CD14-positive monocyte (primary cell): ENCODE data around the gene MGAT5B. TPM values are rescaled to one million over a fixed set of nuclear protein-coding genes. Genes with fewer than 3 reads are reported as not detected.

Experiments
- DNase-seq, 3 donors: peaks; one replicate each; pipeline ENCODE4 v3.0.0-alpha.2; 2011 to 2022
- H2AFZ ChIP-seq: 2 replicates; pipeline ENCODE4 v1.6.0; 2012; ENCODE audit warnings: mild to moderate bottlenecking, low read depth, low read length, inconsistent platforms; ENCODE audit not compliant: insufficient read depth, poor library complexity, severe bottlenecking
- H3K27ac ChIP-seq, 2 donors: 1 replicate in 1 of 2; 2 replicates in 1 of 2; pipeline ENCODE4 v1.5.1; 2012 to 2013; ENCODE audit warnings: low read length in 2 of 2, control low read depth in 1 of 2, inconsistent platforms in 1 of 2, low read depth in 1 of 2, mild to moderate bottlenecking in 1 of 2
- H3K27me3 ChIP-seq, 2 donors: one replicate each; pipeline versions ENCODE4 v1.6.0 to v1.6.1; 2011 to 2013; ENCODE audit warnings: low read length in 2 of 2; ENCODE audit not compliant: control insufficient read depth in 2 of 2, insufficient read depth in 2 of 2
- H3K36me3 ChIP-seq, 2 donors: replicated peaks in 1 of 2; 1 replicate in 1 of 2; 2 replicates in 1 of 2; pipeline versions ENCODE4 v1.5.1 to v1.6.1; 2012 to 2013; ENCODE audit warnings: low read length in 2 of 2, control low read depth in 1 of 2, inconsistent platforms in 1 of 2, mild to moderate bottlenecking in 1 of 2; ENCODE audit not compliant: insufficient read depth in 2 of 2, control insufficient read depth in 1 of 2
- H3K4me1 ChIP-seq, 2 donors: 1 replicate in 1 of 2; 2 replicates in 1 of 2; pipeline versions ENCODE4 v1.5.1 to v1.6.1; 2012 to 2013; ENCODE audit warnings: low read length in 2 of 2, control low read depth in 1 of 2, inconsistent platforms in 1 of 2, mild to moderate bottlenecking in 1 of 2, moderate library complexity in 1 of 2; ENCODE audit not compliant: insufficient read depth in 2 of 2, control insufficient read depth in 1 of 2
- H3K4me2 ChIP-seq: replicated peaks from 2 replicates; pipeline ENCODE3; 2012; ENCODE audit warnings: low read length, moderate library complexity, mild to moderate bottlenecking; ENCODE audit not compliant: poor library complexity, severe bottlenecking; ENCODE audit errors: extremely low read depth
- H3K4me3 ChIP-seq, 3 experiments: fragments of 200-600 bp in 1 of 3; sonication (generic) in 1 of 3; replicated peaks in 1 of 3; 1 replicate in 2 of 3; 2 replicates in 1 of 3; pipeline ENCODE4 v1.5.1; 2011 to 2013; ENCODE audit warnings: low read length in 3 of 3, mild to moderate bottlenecking in 3 of 3, control low read depth in 2 of 3, low read depth in 2 of 3, inconsistent platforms in 1 of 3, moderate library complexity in 1 of 3
- H3K79me2 ChIP-seq: 2 replicates; pipeline ENCODE4 v1.6.0; 2012; ENCODE audit warnings: mild to moderate bottlenecking, control low read depth, inconsistent platforms, low read length, moderate library complexity; ENCODE audit not compliant: insufficient read depth
- H3K9ac ChIP-seq: 2 replicates; pipeline ENCODE4 v1.6.0; 2017; ENCODE audit warnings: low read length, mild to moderate bottlenecking; ENCODE audit not compliant: insufficient read depth, poor library complexity, severe bottlenecking
- H3K9me3 ChIP-seq, 2 donors: replicated peaks in 1 of 2; 1 replicate in 1 of 2; 2 replicates in 1 of 2; pipeline versions ENCODE4 v1.5.1 to v1.6.1; 2012 to 2013; ENCODE audit warnings: low read length in 2 of 2, control low read depth in 1 of 2; ENCODE audit not compliant: control insufficient read depth in 1 of 2, insufficient read depth in 1 of 2
- H4K20me1 ChIP-seq: 2 replicates; pipeline ENCODE4 v1.6.0; 2012; ENCODE audit warnings: mild to moderate bottlenecking, low read length, control low read depth, moderate library complexity; ENCODE audit not compliant: insufficient read depth
- H3K27ac Mint-ChIP-seq, 7 donors: one replicate each; pipeline ENCODE4 v1.8.0; 2020; ENCODE audit warnings: mild to moderate bottlenecking in 7 of 7, mixed read lengths in 7 of 7, moderate library complexity in 6 of 7, inconsistent platforms in 2 of 7
- H3K27me3 Mint-ChIP-seq, 3 donors: one replicate each; pipeline ENCODE4 v1.8.0; 2021 to 2022; ENCODE audit warnings: low read depth in 3 of 3, mild to moderate bottlenecking in 3 of 3, mixed read lengths in 3 of 3, moderate library complexity in 3 of 3, inconsistent platforms in 1 of 3
- H3K36me3 Mint-ChIP-seq, 2 donors: one replicate each; pipeline ENCODE4 v1.8.0; 2020; ENCODE audit warnings: mixed read lengths in 2 of 2, inconsistent platforms in 1 of 2, mild to moderate bottlenecking in 1 of 2
- H3K4me1 Mint-ChIP-seq: one replicate; pipeline ENCODE4 v1.8.0; 2020; ENCODE audit warnings: mild to moderate bottlenecking, mixed read lengths
- H3K4me3 Mint-ChIP-seq, 2 donors: one replicate each; pipeline ENCODE4 v1.8.0; 2020; ENCODE audit warnings: mild to moderate bottlenecking in 2 of 2, mixed read lengths in 2 of 2, moderate library complexity in 1 of 2
- H3K9me3 Mint-ChIP-seq, 7 donors: one replicate each; pipeline ENCODE4 v1.8.0; 2020 to 2022; ENCODE audit warnings: mixed read lengths in 7 of 7, mild to moderate bottlenecking in 6 of 7, moderate library complexity in 6 of 7, inconsistent platforms in 2 of 7
- WGBS: methylation state at CpG from one replicate; pipeline ENCODE4 v1.1.5; 2013; ENCODE audit warnings: missing lambda C conversion rate; ENCODE audit not compliant: insufficient coverage; 5-methylcytosine and 5-hydroxymethylcytosine counted together
- intact Hi-C, 2 donors: fragments of 100-400 bp; cut with micrococcal nuclease; formaldehyde crosslinking; loops; one replicate each; pipeline versions ENCODE4 v1.15.0 to v1.15.1; 2023
- polyA plus RNA-seq, 3 donors: library from polyadenylated mRNA; depleted of rRNA in 1 of 3; unstranded in 2 of 3; stranded (reverse) in 1 of 3; fragments of 300-500 nt in 2 of 3; fragments of >200 nt in 1 of 3; fragmentation: Illumina TruSeq in 2 of 3; gene quantifications; 1 replicate in 2 of 3; 2 replicates in 1 of 3; pipeline ENCODE4 v1.2.3, GENCODE V29; 2012 to 2021
- TF ChIP-seq, protein P1 (sequence below): fragments of 200-600 bp; IDR thresholded peaks from one replicate; pipeline ENCODE4 v1.8.0; 2022; ENCODE audit warnings: antibody characterized with exemption, mild to moderate bottlenecking

MGAT5B gene
- polyA plus RNA-seq, 3 donors: not detected

- no peaks in the 10 kb centered on the region for H3K36me3 Mint-ChIP-seq
- Histone ChIP-seq H4K20me1 (no peaks in the 10 kb centered on the region), H3K9ac (no peak overlapping the region), H3K4me2 (no peak overlapping the region), H3K27me3 (no peaks in the 10 kb centered on the region), H3K36me3 (no peaks in the 10 kb centered on the region), H3K79me2 (no peaks in the 10 kb centered on the region), H2AFZ (no peak overlapping the region), H3K27ac (no peak overlapping the region), H3K4me3 (no peak overlapping the region), H3K4me1 (no peaks in the 10 kb centered on the region), H3K9me3 (no peaks in the 10 kb centered on the region)
- peaks cover 0 to 1% (median 0%) of the 10 kb centered on the region in 7 donors for H3K9me3 Mint-ChIP-seq
- H3K4me1 Mint-ChIP-seq: no peaks in the 10 kb centered on the region
- no peak overlapping the region for H3K27ac Mint-ChIP-seq
- 85% methylated on average over 4 of the region's 6 CpGs for WGBS
- H3K4me3 Mint-ChIP-seq: no peak overlapping the region
- no peak for DNase-seq
- intact Hi-C loops: no loop called here
- peaks cover 3 to 8% (median 3%) of the 10 kb centered on the region in 3 donors for H3K27me3 Mint-ChIP-seq
- TF ChIP-seq, protein P1, sequence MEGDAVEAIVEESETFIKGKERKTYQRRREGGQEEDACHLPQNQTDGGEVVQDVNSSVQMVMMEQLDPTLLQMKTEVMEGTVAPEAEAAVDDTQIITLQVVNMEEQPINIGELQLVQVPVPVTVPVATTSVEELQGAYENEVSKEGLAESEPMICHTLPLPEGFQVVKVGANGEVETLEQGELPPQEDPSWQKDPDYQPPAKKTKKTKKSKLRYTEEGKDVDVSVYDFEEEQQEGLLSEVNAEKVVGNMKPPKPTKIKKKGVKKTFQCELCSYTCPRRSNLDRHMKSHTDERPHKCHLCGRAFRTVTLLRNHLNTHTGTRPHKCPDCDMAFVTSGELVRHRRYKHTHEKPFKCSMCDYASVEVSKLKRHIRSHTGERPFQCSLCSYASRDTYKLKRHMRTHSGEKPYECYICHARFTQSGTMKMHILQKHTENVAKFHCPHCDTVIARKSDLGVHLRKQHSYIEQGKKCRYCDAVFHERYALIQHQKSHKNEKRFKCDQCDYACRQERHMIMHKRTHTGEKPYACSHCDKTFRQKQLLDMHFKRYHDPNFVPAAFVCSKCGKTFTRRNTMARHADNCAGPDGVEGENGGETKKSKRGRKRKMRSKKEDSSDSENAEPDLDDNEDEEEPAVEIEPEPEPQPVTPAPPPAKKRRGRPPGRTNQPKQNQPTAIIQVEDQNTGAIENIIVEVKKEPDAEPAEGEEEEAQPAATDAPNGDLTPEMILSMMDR: no peak
Measured at GRCh38 chr17:76887802-76888201, 19.6 kb downstream of the MGAT5B start.

- Histone ChIP-seq H3K79me2 (no peaks in the 10 kb centered on the region), H3K9ac (no peak overlapping the region), H3K4me3 (no peak overlapping the region), H4K20me1 (no peaks in the 10 kb centered on the region), H3K9me3 (no peaks in the 10 kb centered on the region), H3K27ac (no peak overlapping the region), H2AFZ (no peak overlapping the region), H3K36me3 (no peaks in the 10 kb centered on the region), H3K27me3 (no peaks in the 10 kb centered on the region), H3K4me1 (no peaks in the 10 kb centered on the region), H3K4me2 (no peak overlapping the region)
- intact Hi-C loops: no loop called here
- H3K4me3 Mint-ChIP-seq: no peak overlapping the region
- H3K36me3 Mint-ChIP-seq: no peaks in the 10 kb centered on the region
- H3K4me1 Mint-ChIP-seq: no peaks in the 10 kb centered on the region
- H3K27ac Mint-ChIP-seq: no peak overlapping the region
- DNase-seq: no peak
- TF ChIP-seq, protein P1: no peak
- H3K9me3 Mint-ChIP-seq: peaks cover 0 to 1% (median 0%) of the 10 kb centered on the region in 7 donors
- peaks cover 1 to 8% (median 3%) of the 10 kb centered on the region in 3 donors for H3K27me3 Mint-ChIP-seq
- 93% methylated on average over 13 of the region's 14 CpGs for WGBS
Measured at GRCh38 chr17:76888661-76889060, 20.5 kb downstream of the MGAT5B start.
